H9 (cell line): ENCODE data around the gene SCT. TPM values are rescaled to one million over a fixed set of nuclear protein-coding genes. Genes with fewer than 3 reads are reported as not detected.

ENCODE experiments used
- DNase-seq: peaks from one replicate; pipeline ENCODE4 v3.0.0-alpha.2; 2017
- H2AFZ ChIP-seq: one replicate; pipeline ENCODE4 v1.6.1; 2013; ENCODE audit warnings: mild to moderate bottlenecking, low read length, control low read depth, moderate library complexity
- H2AK5ac ChIP-seq: 2 replicates; pipeline ENCODE4 v1.6.1; 2013; ENCODE audit warnings: low read length, control low read depth, mixed read lengths; ENCODE audit not compliant: insufficient read length
- H2BK120ac ChIP-seq: one replicate; pipeline ENCODE4 v1.6.1; 2013; ENCODE audit warnings: low read depth, mild to moderate bottlenecking, low read length, control low read depth, inconsistent platforms; ENCODE audit not compliant: poor library complexity, severe bottlenecking
- H2BK12ac ChIP-seq: 2 replicates; pipeline ENCODE4 v1.6.1; 2013; ENCODE audit warnings: low read length, control low read depth, mixed read lengths, low read depth; ENCODE audit not compliant: insufficient read length
- H2BK15ac ChIP-seq: 2 replicates; pipeline ENCODE4 v1.6.1; 2013; ENCODE audit warnings: low read depth, low read length, control low read depth
- H2BK20ac ChIP-seq: one replicate; pipeline ENCODE4 v1.6.1; 2013; ENCODE audit warnings: low read depth, mild to moderate bottlenecking, low read length, control low read depth, inconsistent platforms; ENCODE audit not compliant: poor library complexity, severe bottlenecking
- H2BK5ac ChIP-seq: 2 replicates; pipeline ENCODE4 v1.6.1; 2013; ENCODE audit warnings: low read length, control low read depth, mixed read lengths; ENCODE audit not compliant: insufficient read length
- H3K14ac ChIP-seq: 2 replicates; pipeline ENCODE4 v1.6.1; 2013; ENCODE audit warnings: low read length, control low read depth; ENCODE audit not compliant: insufficient read depth
- H3K18ac ChIP-seq: 2 replicates; pipeline ENCODE4 v1.6.1; 2013; ENCODE audit warnings: low read depth, mild to moderate bottlenecking, mixed read lengths, low read length, control low read depth; ENCODE audit not compliant: insufficient read length
- H3K23ac ChIP-seq: 2 replicates; pipeline ENCODE4 v1.6.1; 2013; ENCODE audit warnings: low read length, control low read depth, mixed read lengths, low read depth; ENCODE audit not compliant: insufficient read length
- H3K23me2 ChIP-seq: 2 replicates; pipeline ENCODE4 v1.6.1; 2013; ENCODE audit warnings: low read depth, mild to moderate bottlenecking, mixed read lengths, low read length, control low read depth; ENCODE audit not compliant: insufficient read length, poor library complexity, severe bottlenecking
- H3K27ac ChIP-seq: 2 replicates; pipeline ENCODE4 v1.5.1; 2013; ENCODE audit warnings: low read length, control low read depth, mixed read lengths, low read depth; ENCODE audit not compliant: insufficient read length
- H3K27me3 ChIP-seq: 2 replicates; pipeline ENCODE4 v1.6.1; 2013; ENCODE audit warnings: low read length, control low read depth, inconsistent platforms; ENCODE audit not compliant: insufficient read depth
- H3K4ac ChIP-seq: 2 replicates; pipeline ENCODE4 v1.6.1; 2013; ENCODE audit warnings: low read depth, mild to moderate bottlenecking, control low read depth, inconsistent platforms, low read length, moderate library complexity
- H3K4me1 ChIP-seq: 2 replicates; pipeline ENCODE4 v1.6.1; 2013; ENCODE audit warnings: low read length, control low read depth, inconsistent platforms; ENCODE audit not compliant: insufficient read depth
- H3K4me2 ChIP-seq: 2 replicates; pipeline ENCODE4 v1.6.1; 2013; ENCODE audit warnings: low read length, control low read depth, mixed read lengths; ENCODE audit not compliant: insufficient read length, insufficient read depth
- H3K56ac ChIP-seq: 2 replicates; pipeline ENCODE4 v1.6.1; 2013; ENCODE audit warnings: low read depth, mild to moderate bottlenecking, mixed read lengths, low read length, control low read depth; ENCODE audit not compliant: insufficient read length
- H3K79me1 ChIP-seq: 2 replicates; pipeline ENCODE4 v1.6.1; 2013; ENCODE audit warnings: low read depth, mild to moderate bottlenecking, moderate library complexity, low read length, control low read depth, inconsistent platforms; ENCODE audit not compliant: insufficient read depth, poor library complexity, severe bottlenecking
- H3K79me2 ChIP-seq: 2 replicates; pipeline ENCODE4 v1.6.1; 2013; ENCODE audit warnings: low read length, control low read depth, inconsistent platforms; ENCODE audit not compliant: insufficient read depth
- H3K9ac ChIP-seq: 2 replicates; pipeline ENCODE4 v1.6.1; 2013; ENCODE audit warnings: low read length, control low read depth, mixed read lengths; ENCODE audit not compliant: insufficient read length; ENCODE audit errors: extremely low read depth
- H3K9me3 ChIP-seq: one replicate; pipeline ENCODE4 v1.6.1; 2013; ENCODE audit warnings: low read depth, low read length, inconsistent platforms; ENCODE audit not compliant: control insufficient read depth
- H3T11ph ChIP-seq: one replicate; pipeline ENCODE4 v1.6.1; 2013; ENCODE audit warnings: mild to moderate bottlenecking, low read length, control low read depth, inconsistent platforms
- H4K20me1 ChIP-seq: one replicate; pipeline ENCODE4 v1.6.1; 2013; ENCODE audit not compliant: control insufficient read depth, insufficient read length, insufficient read depth
- H4K5ac ChIP-seq: 2 replicates; pipeline ENCODE4 v1.6.1; 2013; ENCODE audit warnings: low read depth, mild to moderate bottlenecking, mixed read lengths, low read length, control low read depth; ENCODE audit not compliant: insufficient read length
- H4K8ac ChIP-seq: replicated peaks from 2 replicates; pipeline ENCODE4 v1.6.1; 2013; ENCODE audit warnings: low read length, control low read depth, mixed read lengths, low read depth; ENCODE audit not compliant: insufficient read length
- H4K91ac ChIP-seq: 2 replicates; pipeline ENCODE4 v1.6.1; 2013; ENCODE audit warnings: low read depth, mild to moderate bottlenecking, moderate library complexity, mixed read lengths, low read length, control low read depth; ENCODE audit not compliant: insufficient read length
- H3K27ac Mint-ChIP-seq, 3 experiments: 2 replicates in 2 of 3; 3 replicates in 1 of 3; pipeline ENCODE4 v1.8.0; 2020 to 2021; ENCODE audit warnings: mixed read lengths in 3 of 3, mild to moderate bottlenecking in 1 of 3, moderate library complexity in 1 of 3
- H3K27me3 Mint-ChIP-seq: 2 replicates; pipeline ENCODE4 v1.8.0; 2021; ENCODE audit warnings: low read depth, mild to moderate bottlenecking, moderate library complexity, mixed read lengths
- H3K36me3 Mint-ChIP-seq, 3 experiments: 2 replicates in 2 of 3; 3 replicates in 1 of 3; pipeline ENCODE4 v1.8.0; 2020 to 2021; ENCODE audit warnings: low read depth in 3 of 3, mixed read lengths in 3 of 3; ENCODE audit not compliant: insufficient read depth in 1 of 3
- H3K4me1 Mint-ChIP-seq, 2 experiments: 2 replicates each; pipeline ENCODE4 v1.8.0; 2020; ENCODE audit warnings: mixed read lengths in 2 of 2
- H3K4me3 Mint-ChIP-seq, 2 experiments: 2 replicates in 1 of 2; 3 replicates in 1 of 2; pipeline ENCODE4 v1.8.0; 2020 to 2021; ENCODE audit warnings: mild to moderate bottlenecking in 2 of 2, mixed read lengths in 2 of 2, moderate library complexity in 1 of 2
- H3K9me3 Mint-ChIP-seq, 2 experiments: 2 replicates in 1 of 2; 3 replicates in 1 of 2; pipeline ENCODE4 v1.8.0; 2020; ENCODE audit warnings: mild to moderate bottlenecking in 2 of 2, mixed read lengths in 2 of 2, moderate library complexity in 1 of 2
- WGBS: extraction: QIAGEN DNeasy Blood & Tissue Kit; methylation state at CpG from one replicate; pipeline ENCODE4 v1.1.7; 2013; ENCODE audit warnings: missing lambda C conversion rate, low lambda C conversion rate, mixed read lengths; ENCODE audit not compliant: insufficient read length; ENCODE audit errors: extremely low coverage; 5-methylcytosine and 5-hydroxymethylcytosine counted together
- total RNA-seq: library from RNA; stranded (reverse); gene quantifications from 2 replicates; pipeline ENCODE4 v1.2.1, GENCODE V29; 2021
- TF ChIP-seq, protein P1 (sequence below): fragments of 200-600 bp; sonication (generic); conservative IDR thresholded peaks from 3 replicates; pipeline ENCODE4 v1.8.0; 2021; ENCODE audit warnings: antibody characterized with exemption, mild to moderate bottlenecking

The SCT gene
- total RNA-seq, 1 experiment from 2014 or later: 1.8 TPM

DNA sequence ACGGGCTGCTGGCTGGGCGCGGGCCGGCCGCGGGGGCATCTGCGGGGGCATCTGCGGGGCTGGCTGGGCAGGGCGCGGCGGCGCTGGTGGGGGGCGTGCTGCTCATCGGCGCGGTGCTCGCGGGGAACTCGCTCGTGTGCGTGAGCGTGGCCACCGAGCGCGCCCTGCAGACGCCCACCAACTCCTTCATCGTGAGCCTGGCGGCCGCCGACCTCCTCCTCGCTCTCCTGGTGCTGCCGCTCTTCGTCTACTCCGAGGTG lies 10.3 kb upstream of the SCT start:
- H3K4me1 ChIP-seq: no peaks in the 10 kb centered on the region; the same call in 1 of the 2 replicates
- TF ChIP-seq, protein P1, sequence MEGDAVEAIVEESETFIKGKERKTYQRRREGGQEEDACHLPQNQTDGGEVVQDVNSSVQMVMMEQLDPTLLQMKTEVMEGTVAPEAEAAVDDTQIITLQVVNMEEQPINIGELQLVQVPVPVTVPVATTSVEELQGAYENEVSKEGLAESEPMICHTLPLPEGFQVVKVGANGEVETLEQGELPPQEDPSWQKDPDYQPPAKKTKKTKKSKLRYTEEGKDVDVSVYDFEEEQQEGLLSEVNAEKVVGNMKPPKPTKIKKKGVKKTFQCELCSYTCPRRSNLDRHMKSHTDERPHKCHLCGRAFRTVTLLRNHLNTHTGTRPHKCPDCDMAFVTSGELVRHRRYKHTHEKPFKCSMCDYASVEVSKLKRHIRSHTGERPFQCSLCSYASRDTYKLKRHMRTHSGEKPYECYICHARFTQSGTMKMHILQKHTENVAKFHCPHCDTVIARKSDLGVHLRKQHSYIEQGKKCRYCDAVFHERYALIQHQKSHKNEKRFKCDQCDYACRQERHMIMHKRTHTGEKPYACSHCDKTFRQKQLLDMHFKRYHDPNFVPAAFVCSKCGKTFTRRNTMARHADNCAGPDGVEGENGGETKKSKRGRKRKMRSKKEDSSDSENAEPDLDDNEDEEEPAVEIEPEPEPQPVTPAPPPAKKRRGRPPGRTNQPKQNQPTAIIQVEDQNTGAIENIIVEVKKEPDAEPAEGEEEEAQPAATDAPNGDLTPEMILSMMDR: no peak
- no peak overlapping the region for H4K91ac ChIP-seq
- no peak overlapping the region for H3K56ac ChIP-seq
- H3T11ph ChIP-seq: no peak overlapping the region
- H3K27ac ChIP-seq: no peak overlapping the region
- H2BK20ac ChIP-seq: no peak overlapping the region
- no peak overlapping the region for H2BK15ac ChIP-seq
- H3K4me2 ChIP-seq: peak overlapping the region; percentile 33
- no peak overlapping the region for H4K5ac ChIP-seq
- Mint-ChIP-seq H3K9me3 (no peaks in the 10 kb centered on the region; a peak in 2 of 5 replicates), H3K27me3 (peaks cover 56% of the 10 kb centered on the region), H3K27ac (no peak overlapping the region; a peak in 1 of 7 replicates), H3K4me3 (peak overlapping the region; percentile 66 to 80), H3K36me3 (peaks cover 0 to 15% (median 0%) of the 10 kb centered on the region in 3 experiments; a peak in 2 of 7 replicates), H3K4me1 (peaks cover 18 to 28% of the 10 kb centered on the region in 2 experiments)
- no peak for DNase-seq
- H2BK5ac ChIP-seq: no peak overlapping the region
- no peaks in the 10 kb centered on the region for H3K79me2 ChIP-seq
- no peaks in the 10 kb centered on the region for H3K9me3 ChIP-seq
- no peaks in the 10 kb centered on the region for H3K79me1 ChIP-seq
- no peak overlapping the region for H3K4ac ChIP-seq
- no peak overlapping the region for H4K8ac ChIP-seq
- no peak overlapping the region for H2AFZ ChIP-seq
- no peak overlapping the region for H2BK120ac ChIP-seq
- H3K23ac ChIP-seq: no peak overlapping the region
- H2BK12ac ChIP-seq: no peak overlapping the region
- no peak overlapping the region for H2AK5ac ChIP-seq
- H3K14ac ChIP-seq: no peak overlapping the region
- no peak overlapping the region for H3K18ac ChIP-seq
- no CpG with 5 or more reads among the region's 34 CpGs for WGBS
- peaks cover 33% of the 10 kb centered on the region for H3K27me3 ChIP-seq
- no peaks in the 10 kb centered on the region for H4K20me1 ChIP-seq
- H3K23me2 ChIP-seq: peaks cover 19% of the 10 kb centered on the region
- H3K9ac ChIP-seq: no peak overlapping the region
